Esophagus muscularis mucosa (tissue), 4 donors: ENCODE results near the gene DCAF11. TPM values are rescaled to one million over a fixed set of nuclear protein-coding genes. Genes with fewer than 3 reads are reported as not detected.

Source experiments
- DNase-seq: peaks from one replicate; pipeline ENCODE4 v3.0.0-alpha.2; 2017; ENCODE audit errors: extremely low spot score
- H3K27ac ChIP-seq, 4 donors: fragments of 200-600 bp; sonication (generic); replicated peaks in 1 of 4; 1 replicate in 3 of 4; 2 replicates in 1 of 4; pipeline ENCODE4 v1.5.1; 2016 to 2019; ENCODE audit warnings: mild to moderate bottlenecking in 1 of 4
- H3K27me3 ChIP-seq, 4 donors: fragments of 200-600 bp; sonication (generic); one replicate each; pipeline versions ENCODE4 v1.5.1 to v1.6.0; 2016 to 2019
- H3K36me3 ChIP-seq, 4 donors: fragments of 200-600 bp; sonication (generic); one replicate each; pipeline ENCODE4 v1.5.1; 2016 to 2019
- H3K4me1 ChIP-seq, 4 donors: fragments of 200-600 bp; sonication (generic); one replicate each; pipeline ENCODE4 v1.5.1; 2016 to 2019
- H3K4me3 ChIP-seq, 4 donors: fragments of 200-600 bp; sonication (generic); 1 replicate in 2 of 4; 2 replicates in 2 of 4; pipeline ENCODE4 v1.5.1; 2016 to 2019; ENCODE audit warnings: mild to moderate bottlenecking in 4 of 4, moderate library complexity in 1 of 4
- H3K9me3 ChIP-seq, 4 donors: fragments of 200-600 bp; sonication (generic); 1 replicate in 3 of 4; 2 replicates in 1 of 4; pipeline ENCODE4 v1.5.1; 2016 to 2019
- EP300 ChIP-seq: sonication (generic); formaldehyde crosslinking; IDR thresholded peaks from one replicate; pipeline ENCODE4 v1.6.1; 2017; ENCODE audit warnings: antibody characterized with exemption
- POLR2A ChIP-seq: fragments of 450-650 bp; IDR thresholded peaks from one replicate; pipeline ENCODE4 v1.6.1; 2017; ENCODE audit warnings: antibody characterized with exemption, moderate library complexity, mild to moderate bottlenecking, low read depth
- POLR2AphosphoS5 ChIP-seq, 2 donors: sonication (generic); formaldehyde crosslinking; IDR thresholded peaks; one replicate each; pipeline ENCODE4 v1.6.1; 2017; ENCODE audit warnings: antibody characterized with exemption in 2 of 2
- WGBS: methylation state at CpG from one replicate; pipeline ENCODE4 v1.1.5; 2018; 5-methylcytosine and 5-hydroxymethylcytosine counted together
- intact Hi-C: fragments of 100-400 bp; cut with DNase I; formaldehyde crosslinking; loops from one replicate; pipeline ENCODE4 v1.15.1; 2023
- total RNA-seq, 4 donors: library from RNA; depleted of rRNA; stranded (reverse); fragments of >200 nt; gene quantifications; one replicate each; pipeline versions ENCODE4 v1.1.0 to v1.2.1, GENCODE V29; 2016
- TF ChIP-seq, protein P1 (sequence below), 3 experiments: fragments of 200-600 bp in 2 of 3; fragments of 450-650 bp in 1 of 3; sonication (generic) in 2 of 3; IDR thresholded peaks; one replicate each; pipeline ENCODE4 v1.5.1; 2017 to 2019; ENCODE audit warnings: antibody characterized with exemption in 3 of 3, mild to moderate bottlenecking in 2 of 3, moderate library complexity in 1 of 3

The DCAF11 gene
- total RNA-seq, 4 donors from 2014 or later, result 56.0 to 74.9 (median 66.8) TPM

- no peaks in the 10 kb centered on the region for H3K9me3 ChIP-seq
- H3K4me3 ChIP-seq, result no peak overlapping the region
- peaks cover 52 to 81% (median 72%) of the 10 kb centered on the region in 4 donors for H3K36me3 ChIP-seq
- DNase-seq, result no peak
- H3K27me3 ChIP-seq, result no peaks in the 10 kb centered on the region
- H3K27ac ChIP-seq, result no peak overlapping the region
- WGBS, result 95% methylated on average over 9 of the region's 14 CpGs
- intact Hi-C loops, result loop anchor here (5.0 kb wide), 1 partner anchor 57 kb away; no protein-coding TSS in a partner anchor
- TF ChIP-seq, protein P1, sequence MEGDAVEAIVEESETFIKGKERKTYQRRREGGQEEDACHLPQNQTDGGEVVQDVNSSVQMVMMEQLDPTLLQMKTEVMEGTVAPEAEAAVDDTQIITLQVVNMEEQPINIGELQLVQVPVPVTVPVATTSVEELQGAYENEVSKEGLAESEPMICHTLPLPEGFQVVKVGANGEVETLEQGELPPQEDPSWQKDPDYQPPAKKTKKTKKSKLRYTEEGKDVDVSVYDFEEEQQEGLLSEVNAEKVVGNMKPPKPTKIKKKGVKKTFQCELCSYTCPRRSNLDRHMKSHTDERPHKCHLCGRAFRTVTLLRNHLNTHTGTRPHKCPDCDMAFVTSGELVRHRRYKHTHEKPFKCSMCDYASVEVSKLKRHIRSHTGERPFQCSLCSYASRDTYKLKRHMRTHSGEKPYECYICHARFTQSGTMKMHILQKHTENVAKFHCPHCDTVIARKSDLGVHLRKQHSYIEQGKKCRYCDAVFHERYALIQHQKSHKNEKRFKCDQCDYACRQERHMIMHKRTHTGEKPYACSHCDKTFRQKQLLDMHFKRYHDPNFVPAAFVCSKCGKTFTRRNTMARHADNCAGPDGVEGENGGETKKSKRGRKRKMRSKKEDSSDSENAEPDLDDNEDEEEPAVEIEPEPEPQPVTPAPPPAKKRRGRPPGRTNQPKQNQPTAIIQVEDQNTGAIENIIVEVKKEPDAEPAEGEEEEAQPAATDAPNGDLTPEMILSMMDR (IDR thresholded peaks at IDR 0.05), result no peak
- TF ChIP-seq EP300, result no peak
- no peak for TF ChIP-seq POLR2AphosphoS5 (IDR thresholded peaks at IDR 0.05)
- TF ChIP-seq POLR2A, result no peak
- peaks cover 27 to 48% (median 39%) of the 10 kb centered on the region in 4 donors for H3K4me1 ChIP-seq
Observed at GRCh38 chr14:24164518-24164991, 50.0 kb downstream of the DCAF11 start.

- TF ChIP-seq POLR2AphosphoS5 (IDR thresholded peaks at IDR 0.05) (no peak), EP300 (no peak)
- Histone ChIP-seq H3K36me3 (peaks cover 53 to 73% (median 63%) of the 10 kb centered on the region in 4 donors), H3K27ac (no peak overlapping the region), H3K4me3 (no peak overlapping the region), H3K4me1 (peaks cover 20 to 43% (median 33%) of the 10 kb centered on the region in 4 donors), H3K9me3 (no peaks in the 10 kb centered on the region), H3K27me3 (no peaks in the 10 kb centered on the region)
- DNase-seq, result no peak
- WGBS, result 95% methylated on average over 5 of the region's 5 CpGs
- intact Hi-C loops, result no loop called here
Observed at GRCh38 chr14:24165785-24166184, 51.2 kb downstream of the DCAF11 start.

- H3K4me3 ChIP-seq, result no peak overlapping the region
- no peaks in the 10 kb centered on the region for H3K9me3 ChIP-seq
- WGBS, result 84% methylated on average over 3 of the region's 3 CpGs
- no peak overlapping the region for H3K27ac ChIP-seq
- peaks cover 19 to 47% (median 35%) of the 10 kb centered on the region in 4 donors for H3K4me1 ChIP-seq
- intact Hi-C loops, result no loop called here
- H3K36me3 ChIP-seq, result peaks cover 53 to 72% (median 61%) of the 10 kb centered on the region in 4 donors
- H3K27me3 ChIP-seq, result no peaks in the 10 kb centered on the region
- no peak for DNase-seq
- TF ChIP-seq POLR2A (no peak), POLR2AphosphoS5 (IDR thresholded peaks at IDR 0.05) (no peak), EP300 (no peak)
- TF ChIP-seq, protein P1 (IDR thresholded peaks at IDR 0.05), result no peak
Observed at GRCh38 chr14:24167469-24168114, 53.0 kb downstream of the DCAF11 start.

GRCh38 chr14:24171422-24172260, 57.1 kb downstream of the DCAF11 start, which contains the start of gene REC8:
Gene REC8, plus strand, starts transcription at chr14:24172080. Its CDS starts 473 bp downstream, at chr14:24172553.
- WGBS, result 39% methylated on average over 11 of the region's 63 CpGs
- H3K27ac ChIP-seq, result peak within 1 kb of the TSS; percentile 40 to 75 (median 59)
- peak; percentile 95 for DNase-seq
- H3K27me3 ChIP-seq, result no peaks in the 10 kb centered on the region
- H3K4me3 ChIP-seq, result peak within 1 kb of the TSS; percentile 49 to 58 (median 52)
- peaks cover 7 to 22% (median 20%) of the 10 kb centered on the region in 4 donors for H3K4me1 ChIP-seq
- H3K36me3 ChIP-seq, result peaks cover 15 to 45% (median 36%) of the 10 kb centered on the region in 4 donors
- intact Hi-C loops, result no loop called here
- peak; percentile 14 to 32 for TF ChIP-seq POLR2AphosphoS5 (IDR thresholded peaks at IDR 0.05)
- TF ChIP-seq, protein P1 (IDR thresholded peaks at IDR 0.05), result no peak
- H3K9me3 ChIP-seq, result no peaks in the 10 kb centered on the region
